ENCODE results near the gene SAPCD2.

Gene SAPCD2

GRCh38 chr9:137055385-137056364 is 14.7 kb downstream of the SAPCD2 start:
- Histone ChIP-seq H3K4me3 (ENCODE audit: low read depth in 1 of 2, low read length in 2 of 2) (peak overlapping the region in 1 of 2 donors; percentile 8), H3K9ac (ENCODE audit: low read length) (no peak overlapping the region), H3K36me3 (ENCODE audit: insufficient read depth, low read length) (no peaks in the 10 kb centered on the region), H3K27me3 (ENCODE audit: control insufficient read depth in 1 of 2, insufficient read depth in 2 of 2, low read length in 2 of 2) (peaks cover 0 to 40% of the 10 kb centered on the region in 2 donors), H3K27ac (ENCODE audit: low read depth, low read length) (no peak overlapping the region), H3K4me1 (ENCODE audit: insufficient read depth, low read length) (peaks cover 21% of the 10 kb centered on the region), H3K9me3 (ENCODE audit: low read length) (no peaks in the 10 kb centered on the region)

GRCh38 chr9:137054932-137055384 is 15.4 kb downstream of the SAPCD2 start:
- H3K4me1 ChIP-seq (ENCODE audit: insufficient read depth, low read length): peaks cover 21% of the 10 kb centered on the region
- peaks cover 0 to 47% of the 10 kb centered on the region in 2 donors for H3K27me3 ChIP-seq (ENCODE audit: control insufficient read depth in 1 of 2, insufficient read depth in 2 of 2, low read length in 2 of 2)
- H3K9me3 ChIP-seq (ENCODE audit: low read length): no peaks in the 10 kb centered on the region
- no peak overlapping the region for H3K9ac ChIP-seq (ENCODE audit: low read length)
- no peak overlapping the region for H3K27ac ChIP-seq (ENCODE audit: low read depth, low read length)
- H3K4me3 ChIP-seq (ENCODE audit: low read depth in 1 of 2, low read length in 2 of 2): peak overlapping the region in 1 of 2 donors; percentile 8
- no peaks in the 10 kb centered on the region for H3K36me3 ChIP-seq (ENCODE audit: insufficient read depth, low read length)

GRCh38 chr9:137053944-137054931 is 16.1 kb downstream of the SAPCD2 start, which contains the start of gene ENTPD2:
Gene ENTPD2 (minus strand): TSS chr9:137054061. CDS start chr9:137053997, 64 bp downstream.
- H3K27me3 ChIP-seq (ENCODE audit: control insufficient read depth in 1 of 2, insufficient read depth in 2 of 2, low read length in 2 of 2): peaks cover 5 to 54% of the 10 kb centered on the region in 2 donors
- peak within 1 kb of the TSS in 1 of 2 donors; percentile 21 for H3K4me3 ChIP-seq (ENCODE audit: low read depth in 1 of 2, low read length in 2 of 2)
- no peak within 1 kb of the TSS for H3K9ac ChIP-seq (ENCODE audit: low read length)
- no peaks in the 10 kb centered on the region for H3K36me3 ChIP-seq (ENCODE audit: insufficient read depth, low read length)
- no peaks in the 10 kb centered on the region for H3K9me3 ChIP-seq (ENCODE audit: low read length)
- H3K4me1 ChIP-seq (ENCODE audit: insufficient read depth, low read length): peaks cover 21% of the 10 kb centered on the region
- no peak within 1 kb of the TSS for H3K27ac ChIP-seq (ENCODE audit: low read depth, low read length)

- peaks cover 5 to 59% of the 10 kb centered on the region in 2 donors for H3K27me3 ChIP-seq (ENCODE audit: control insufficient read depth in 1 of 2, insufficient read depth in 2 of 2, low read length in 2 of 2)
- H3K36me3 ChIP-seq (ENCODE audit: insufficient read depth, low read length): no peaks in the 10 kb centered on the region
- H3K9ac ChIP-seq (ENCODE audit: low read length): no peak overlapping the region
- peaks cover 21% of the 10 kb centered on the region for H3K4me1 ChIP-seq (ENCODE audit: insufficient read depth, low read length)
- no peak overlapping the region for H3K27ac ChIP-seq (ENCODE audit: low read depth, low read length)
- H3K4me3 ChIP-seq (ENCODE audit: low read depth in 1 of 2, low read length in 2 of 2): peak overlapping the region in 1 of 2 donors; percentile 21
- no peaks in the 10 kb centered on the region for H3K9me3 ChIP-seq (ENCODE audit: low read length)
Observed at GRCh38 chr9:137052998-137053943, 17.1 kb downstream of the SAPCD2 start.

- Histone ChIP-seq H3K9ac (ENCODE audit: low read length) (no peak overlapping the region), H3K4me1 (ENCODE audit: insufficient read depth, low read length) (peaks cover 21% of the 10 kb centered on the region), H3K4me3 (ENCODE audit: low read depth in 1 of 2, low read length in 2 of 2) (no peak overlapping the region), H3K27me3 (ENCODE audit: control insufficient read depth in 1 of 2, insufficient read depth in 2 of 2, low read length in 2 of 2) (peaks cover 5 to 69% of the 10 kb centered on the region in 2 donors), H3K36me3 (ENCODE audit: insufficient read depth, low read length) (no peaks in the 10 kb centered on the region), H3K9me3 (ENCODE audit: low read length) (no peaks in the 10 kb centered on the region), H3K27ac (ENCODE audit: low read depth, low read length) (no peak overlapping the region)
Observed at GRCh38 chr9:137052293-137052692, 18.1 kb downstream of the SAPCD2 start.

GRCh38 chr9:137051145-137051724 is 19.1 kb downstream of the SAPCD2 start:
- H3K4me1 ChIP-seq (ENCODE audit: insufficient read depth, low read length): peaks cover 21% of the 10 kb centered on the region
- H3K9me3 ChIP-seq (ENCODE audit: low read length): no peaks in the 10 kb centered on the region

GRCh38 chr9:137050570-137050969 is 19.8 kb downstream of the SAPCD2 start:
- H3K4me1 ChIP-seq (ENCODE audit: insufficient read depth, low read length): peaks cover 16% of the 10 kb centered on the region
- H3K36me3 ChIP-seq (ENCODE audit: insufficient read depth, low read length): no peaks in the 10 kb centered on the region
- H3K27ac ChIP-seq (ENCODE audit: low read depth, low read length): no peak overlapping the region
- no peak overlapping the region for H3K9ac ChIP-seq (ENCODE audit: low read length)
- H3K27me3 ChIP-seq (ENCODE audit: control insufficient read depth in 1 of 2, insufficient read depth in 2 of 2, low read length in 2 of 2): peaks cover 5 to 74% of the 10 kb centered on the region in 2 donors
- no peak overlapping the region for H3K4me3 ChIP-seq (ENCODE audit: low read depth in 1 of 2, low read length in 2 of 2)
- no peaks in the 10 kb centered on the region for H3K9me3 ChIP-seq (ENCODE audit: low read length)

More at GRCh38 chr9:137051145-137051724, 19.1 kb downstream of the SAPCD2 start:
- no peak overlapping the region for H3K9ac ChIP-seq (ENCODE audit: low read length)
- H3K36me3 ChIP-seq (ENCODE audit: insufficient read depth, low read length): no peaks in the 10 kb centered on the region
- H3K27me3 ChIP-seq (ENCODE audit: control insufficient read depth in 1 of 2, insufficient read depth in 2 of 2, low read length in 2 of 2): peaks cover 5 to 74% of the 10 kb centered on the region in 2 donors
- no peak overlapping the region for H3K4me3 ChIP-seq (ENCODE audit: low read depth in 1 of 2, low read length in 2 of 2)
- no peak overlapping the region for H3K27ac ChIP-seq (ENCODE audit: low read depth, low read length)

GRCh38 chr9:137049544-137050449 is 20.6 kb downstream of the SAPCD2 start:
- Histone ChIP-seq H3K9ac (ENCODE audit: low read length) (no peak overlapping the region), H3K9me3 (ENCODE audit: low read length) (no peaks in the 10 kb centered on the region), H3K4me1 (ENCODE audit: insufficient read depth, low read length) (peaks cover 12% of the 10 kb centered on the region), H3K36me3 (ENCODE audit: insufficient read depth, low read length) (no peaks in the 10 kb centered on the region), H3K4me3 (ENCODE audit: low read depth in 1 of 2, low read length in 2 of 2) (no peak overlapping the region), H3K27me3 (ENCODE audit: control insufficient read depth in 1 of 2, insufficient read depth in 2 of 2, low read length in 2 of 2) (peaks cover 5 to 74% of the 10 kb centered on the region in 2 donors), H3K27ac (ENCODE audit: low read depth, low read length) (no peak overlapping the region)

GRCh38 chr9:137048655-137049543 is 21.5 kb downstream of the SAPCD2 start:
- H3K27me3 ChIP-seq (ENCODE audit: control insufficient read depth in 1 of 2, insufficient read depth in 2 of 2, low read length in 2 of 2): peaks cover 5 to 66% of the 10 kb centered on the region in 2 donors
- peaks cover 10% of the 10 kb centered on the region for H3K4me1 ChIP-seq (ENCODE audit: insufficient read depth, low read length)
- H3K27ac ChIP-seq (ENCODE audit: low read depth, low read length): no peak overlapping the region

More at GRCh38 chr9:137048655-137049543, 21.5 kb downstream of the SAPCD2 start:
- H3K4me3 ChIP-seq (ENCODE audit: low read depth in 1 of 2, low read length in 2 of 2): no peak overlapping the region
- no peaks in the 10 kb centered on the region for H3K36me3 ChIP-seq (ENCODE audit: insufficient read depth, low read length)
- no peaks in the 10 kb centered on the region for H3K9me3 ChIP-seq (ENCODE audit: low read length)
- no peak overlapping the region for H3K9ac ChIP-seq (ENCODE audit: low read length)

All from muscle layer of colon (tissue), 2 donors.